K562 (cell line): Measurements from ENCODE around the gene GABRA5.

Experiments used
- EZH2 ChIP-seq: IDR thresholded peaks from 2 replicates; pipeline ENCODE4 v1.6.1; 2012; ENCODE audit warnings: low read depth, mild to moderate bottlenecking, inconsistent platforms, low read length, borderline replicate concordance
- MAZ ChIP-seq, 2 experiments: fragments of 450-650 bp in 1 of 2; sonication (generic) in 1 of 2; formaldehyde crosslinking; IDR thresholded peaks in 1 of 2; conservative IDR thresholded peaks in 1 of 2; 2 replicates each; pipeline versions ENCODE4 v1.4.0 to v1.5.0; 2020; ENCODE audit warnings: mild to moderate bottlenecking in 1 of 2, missing genetic modification reagents in 1 of 2
- MEF2A ChIP-seq: IDR thresholded peaks from 2 replicates; pipeline ENCODE4 v1.6.1; 2011; ENCODE audit warnings: low read depth, mild to moderate bottlenecking, low read length, moderate library complexity; ENCODE audit not compliant: control insufficient read depth
- POLR2AphosphoS5 ChIP-seq: IDR thresholded peaks from 2 replicates; pipeline ENCODE4 v1.6.1; 2011; ENCODE audit warnings: mild to moderate bottlenecking, low read depth, low read length, moderate library complexity; ENCODE audit not compliant: control insufficient read depth, insufficient read depth
- TEAD4 ChIP-seq, 2 experiments: sonication (generic) in 1 of 2; formaldehyde crosslinking in 1 of 2; IDR thresholded peaks; 2 replicates each; pipeline versions ENCODE4 v1.6.1 to v1.8.0; 2012 to 2022; ENCODE audit warnings: borderline replicate concordance in 1 of 2, inconsistent platforms in 1 of 2, low read length in 1 of 2, mild to moderate bottlenecking in 1 of 2, missing genetic modification reagents in 1 of 2
- ZNF174 ChIP-seq: fragments of 250-450 bp; sonication (Bioruptor Pico); IDR thresholded peaks from 2 replicates; pipeline ENCODE4 v1.4.0; 2020; ENCODE audit warnings: mild to moderate bottlenecking
- TF ChIP-seq, protein P1 (sequence below), 2 experiments: fragments of 450-650 bp in 1 of 2; sonication (generic) in 1 of 2; formaldehyde crosslinking in 1 of 2; IDR thresholded peaks in 1 of 2; conservative IDR thresholded peaks in 1 of 2; 2 replicates each; pipeline versions ENCODE4 v1.6.1 to v1.8.1; 2016 to 2023; ENCODE audit warnings: mild to moderate bottlenecking in 2 of 2, moderate library complexity in 2 of 2, inconsistent platforms in 1 of 2, missing genetic modification reagents in 1 of 2
- TF ChIP-seq, protein P2 (sequence below), 3 experiments: IDR thresholded peaks in 2 of 3; conservative IDR thresholded peaks in 1 of 3; 2 replicates each; pipeline ENCODE4 v1.5.1; 2011 to 2012; ENCODE audit warnings: low read length in 3 of 3, mild to moderate bottlenecking in 3 of 3, control low read depth in 2 of 3, improper control_type of control experiment in 1 of 3, inconsistent platforms in 1 of 3, low read depth in 1 of 3, mixed read lengths in 1 of 3, moderate library complexity in 1 of 3; ENCODE audit not compliant: insufficient read depth in 2 of 3
- TF ChIP-seq, protein P3 (sequence below): fragments of 450-650 bp; IDR thresholded peaks from 2 replicates; pipeline ENCODE4 v1.6.1; 2016; ENCODE audit warnings: mild to moderate bottlenecking, moderate library complexity

DNA sequence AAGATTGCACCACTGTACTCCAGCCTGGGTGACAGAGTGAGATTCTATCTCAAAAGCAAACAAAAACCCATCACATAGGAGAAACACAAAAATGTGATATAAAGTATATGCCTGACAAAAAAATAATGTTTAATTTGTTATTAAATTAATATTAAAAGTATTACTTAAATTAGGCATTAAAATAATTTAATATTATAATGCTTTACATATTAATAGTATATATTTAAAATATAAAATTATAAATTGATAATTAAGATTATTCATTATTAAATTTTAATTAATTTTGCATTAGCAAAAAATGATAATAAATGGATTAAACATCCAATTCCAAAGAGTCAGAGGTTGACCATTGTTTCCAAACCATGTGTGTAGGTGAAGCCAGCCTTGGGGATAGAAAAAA is 22.0 kb upstream of the GABRA5 start:
- TF ChIP-seq MEF2A (no peak), ZNF174 (CRISPR knock-in tag) (no peak), POLR2AphosphoS5 (no peak), EZH2 (no peak), MAZ (CRISPR knock-in tag; conservative IDR thresholded peaks at IDR 0.05 in 1 of 2, IDR thresholded peaks at IDR 0.05 in 1 of 2) (no peak), TEAD4 (IDR thresholded peaks at IDR 0.05; ENCODE audit: low read length) (no peak), TEAD4 (CRISPR knock-in tag; IDR thresholded peaks at IDR 0.05; ENCODE audit: borderline replicate concordance) (no peak)
- TF ChIP-seq, protein P1, sequence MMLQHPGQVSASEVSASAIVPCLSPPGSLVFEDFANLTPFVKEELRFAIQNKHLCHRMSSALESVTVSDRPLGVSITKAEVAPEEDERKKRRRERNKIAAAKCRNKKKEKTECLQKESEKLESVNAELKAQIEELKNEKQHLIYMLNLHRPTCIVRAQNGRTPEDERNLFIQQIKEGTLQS (IDR thresholded peaks at IDR 0.05), result no peak
- TF ChIP-seq, protein P1 (CRISPR knock-in tag; conservative IDR thresholded peaks at IDR 0.05), result no peak
- TF ChIP-seq, protein P2, sequence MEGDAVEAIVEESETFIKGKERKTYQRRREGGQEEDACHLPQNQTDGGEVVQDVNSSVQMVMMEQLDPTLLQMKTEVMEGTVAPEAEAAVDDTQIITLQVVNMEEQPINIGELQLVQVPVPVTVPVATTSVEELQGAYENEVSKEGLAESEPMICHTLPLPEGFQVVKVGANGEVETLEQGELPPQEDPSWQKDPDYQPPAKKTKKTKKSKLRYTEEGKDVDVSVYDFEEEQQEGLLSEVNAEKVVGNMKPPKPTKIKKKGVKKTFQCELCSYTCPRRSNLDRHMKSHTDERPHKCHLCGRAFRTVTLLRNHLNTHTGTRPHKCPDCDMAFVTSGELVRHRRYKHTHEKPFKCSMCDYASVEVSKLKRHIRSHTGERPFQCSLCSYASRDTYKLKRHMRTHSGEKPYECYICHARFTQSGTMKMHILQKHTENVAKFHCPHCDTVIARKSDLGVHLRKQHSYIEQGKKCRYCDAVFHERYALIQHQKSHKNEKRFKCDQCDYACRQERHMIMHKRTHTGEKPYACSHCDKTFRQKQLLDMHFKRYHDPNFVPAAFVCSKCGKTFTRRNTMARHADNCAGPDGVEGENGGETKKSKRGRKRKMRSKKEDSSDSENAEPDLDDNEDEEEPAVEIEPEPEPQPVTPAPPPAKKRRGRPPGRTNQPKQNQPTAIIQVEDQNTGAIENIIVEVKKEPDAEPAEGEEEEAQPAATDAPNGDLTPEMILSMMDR (IDR thresholded peaks at IDR 0.05 in 2 of 3, conservative IDR thresholded peaks at IDR 0.05 in 1 of 3; ENCODE audit: insufficient read depth in 2 of 3, low read depth in 1 of 3, low read length in 3 of 3), result no peak
- TF ChIP-seq, protein P3, sequence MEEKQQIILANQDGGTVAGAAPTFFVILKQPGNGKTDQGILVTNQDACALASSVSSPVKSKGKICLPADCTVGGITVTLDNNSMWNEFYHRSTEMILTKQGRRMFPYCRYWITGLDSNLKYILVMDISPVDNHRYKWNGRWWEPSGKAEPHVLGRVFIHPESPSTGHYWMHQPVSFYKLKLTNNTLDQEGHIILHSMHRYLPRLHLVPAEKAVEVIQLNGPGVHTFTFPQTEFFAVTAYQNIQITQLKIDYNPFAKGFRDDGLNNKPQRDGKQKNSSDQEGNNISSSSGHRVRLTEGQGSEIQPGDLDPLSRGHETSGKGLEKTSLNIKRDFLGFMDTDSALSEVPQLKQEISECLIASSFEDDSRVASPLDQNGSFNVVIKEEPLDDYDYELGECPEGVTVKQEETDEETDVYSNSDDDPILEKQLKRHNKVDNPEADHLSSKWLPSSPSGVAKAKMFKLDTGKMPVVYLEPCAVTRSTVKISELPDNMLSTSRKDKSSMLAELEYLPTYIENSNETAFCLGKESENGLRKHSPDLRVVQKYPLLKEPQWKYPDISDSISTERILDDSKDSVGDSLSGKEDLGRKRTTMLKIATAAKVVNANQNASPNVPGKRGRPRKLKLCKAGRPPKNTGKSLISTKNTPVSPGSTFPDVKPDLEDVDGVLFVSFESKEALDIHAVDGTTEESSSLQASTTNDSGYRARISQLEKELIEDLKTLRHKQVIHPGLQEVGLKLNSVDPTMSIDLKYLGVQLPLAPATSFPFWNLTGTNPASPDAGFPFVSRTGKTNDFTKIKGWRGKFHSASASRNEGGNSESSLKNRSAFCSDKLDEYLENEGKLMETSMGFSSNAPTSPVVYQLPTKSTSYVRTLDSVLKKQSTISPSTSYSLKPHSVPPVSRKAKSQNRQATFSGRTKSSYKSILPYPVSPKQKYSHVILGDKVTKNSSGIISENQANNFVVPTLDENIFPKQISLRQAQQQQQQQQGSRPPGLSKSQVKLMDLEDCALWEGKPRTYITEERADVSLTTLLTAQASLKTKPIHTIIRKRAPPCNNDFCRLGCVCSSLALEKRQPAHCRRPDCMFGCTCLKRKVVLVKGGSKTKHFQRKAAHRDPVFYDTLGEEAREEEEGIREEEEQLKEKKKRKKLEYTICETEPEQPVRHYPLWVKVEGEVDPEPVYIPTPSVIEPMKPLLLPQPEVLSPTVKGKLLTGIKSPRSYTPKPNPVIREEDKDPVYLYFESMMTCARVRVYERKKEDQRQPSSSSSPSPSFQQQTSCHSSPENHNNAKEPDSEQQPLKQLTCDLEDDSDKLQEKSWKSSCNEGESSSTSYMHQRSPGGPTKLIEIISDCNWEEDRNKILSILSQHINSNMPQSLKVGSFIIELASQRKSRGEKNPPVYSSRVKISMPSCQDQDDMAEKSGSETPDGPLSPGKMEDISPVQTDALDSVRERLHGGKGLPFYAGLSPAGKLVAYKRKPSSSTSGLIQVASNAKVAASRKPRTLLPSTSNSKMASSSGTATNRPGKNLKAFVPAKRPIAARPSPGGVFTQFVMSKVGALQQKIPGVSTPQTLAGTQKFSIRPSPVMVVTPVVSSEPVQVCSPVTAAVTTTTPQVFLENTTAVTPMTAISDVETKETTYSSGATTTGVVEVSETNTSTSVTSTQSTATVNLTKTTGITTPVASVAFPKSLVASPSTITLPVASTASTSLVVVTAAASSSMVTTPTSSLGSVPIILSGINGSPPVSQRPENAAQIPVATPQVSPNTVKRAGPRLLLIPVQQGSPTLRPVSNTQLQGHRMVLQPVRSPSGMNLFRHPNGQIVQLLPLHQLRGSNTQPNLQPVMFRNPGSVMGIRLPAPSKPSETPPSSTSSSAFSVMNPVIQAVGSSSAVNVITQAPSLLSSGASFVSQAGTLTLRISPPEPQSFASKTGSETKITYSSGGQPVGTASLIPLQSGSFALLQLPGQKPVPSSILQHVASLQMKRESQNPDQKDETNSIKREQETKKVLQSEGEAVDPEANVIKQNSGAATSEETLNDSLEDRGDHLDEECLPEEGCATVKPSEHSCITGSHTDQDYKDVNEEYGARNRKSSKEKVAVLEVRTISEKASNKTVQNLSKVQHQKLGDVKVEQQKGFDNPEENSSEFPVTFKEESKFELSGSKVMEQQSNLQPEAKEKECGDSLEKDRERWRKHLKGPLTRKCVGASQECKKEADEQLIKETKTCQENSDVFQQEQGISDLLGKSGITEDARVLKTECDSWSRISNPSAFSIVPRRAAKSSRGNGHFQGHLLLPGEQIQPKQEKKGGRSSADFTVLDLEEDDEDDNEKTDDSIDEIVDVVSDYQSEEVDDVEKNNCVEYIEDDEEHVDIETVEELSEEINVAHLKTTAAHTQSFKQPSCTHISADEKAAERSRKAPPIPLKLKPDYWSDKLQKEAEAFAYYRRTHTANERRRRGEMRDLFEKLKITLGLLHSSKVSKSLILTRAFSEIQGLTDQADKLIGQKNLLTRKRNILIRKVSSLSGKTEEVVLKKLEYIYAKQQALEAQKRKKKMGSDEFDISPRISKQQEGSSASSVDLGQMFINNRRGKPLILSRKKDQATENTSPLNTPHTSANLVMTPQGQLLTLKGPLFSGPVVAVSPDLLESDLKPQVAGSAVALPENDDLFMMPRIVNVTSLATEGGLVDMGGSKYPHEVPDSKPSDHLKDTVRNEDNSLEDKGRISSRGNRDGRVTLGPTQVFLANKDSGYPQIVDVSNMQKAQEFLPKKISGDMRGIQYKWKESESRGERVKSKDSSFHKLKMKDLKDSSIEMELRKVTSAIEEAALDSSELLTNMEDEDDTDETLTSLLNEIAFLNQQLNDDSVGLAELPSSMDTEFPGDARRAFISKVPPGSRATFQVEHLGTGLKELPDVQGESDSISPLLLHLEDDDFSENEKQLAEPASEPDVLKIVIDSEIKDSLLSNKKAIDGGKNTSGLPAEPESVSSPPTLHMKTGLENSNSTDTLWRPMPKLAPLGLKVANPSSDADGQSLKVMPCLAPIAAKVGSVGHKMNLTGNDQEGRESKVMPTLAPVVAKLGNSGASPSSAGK, result no peak
